Neural progenitor cell (in vitro differentiated cells): ENCODE data around the gene FAM234A.

ENCODE experiments used
- EZH2phosphoT487 ChIP-seq: fragments of 200-600 bp; sonication (generic); IDR thresholded peaks from 2 replicates; pipeline ENCODE4 v1.6.1; 2017; ENCODE audit warnings: antibody characterized with exemption
- TF ChIP-seq, protein P1 (sequence below): fragments of 200-600 bp; sonication (generic); IDR thresholded peaks from 2 replicates; pipeline ENCODE4 v1.5.1; 2017; ENCODE audit warnings: antibody characterized with exemption, mild to moderate bottlenecking

DNA sequence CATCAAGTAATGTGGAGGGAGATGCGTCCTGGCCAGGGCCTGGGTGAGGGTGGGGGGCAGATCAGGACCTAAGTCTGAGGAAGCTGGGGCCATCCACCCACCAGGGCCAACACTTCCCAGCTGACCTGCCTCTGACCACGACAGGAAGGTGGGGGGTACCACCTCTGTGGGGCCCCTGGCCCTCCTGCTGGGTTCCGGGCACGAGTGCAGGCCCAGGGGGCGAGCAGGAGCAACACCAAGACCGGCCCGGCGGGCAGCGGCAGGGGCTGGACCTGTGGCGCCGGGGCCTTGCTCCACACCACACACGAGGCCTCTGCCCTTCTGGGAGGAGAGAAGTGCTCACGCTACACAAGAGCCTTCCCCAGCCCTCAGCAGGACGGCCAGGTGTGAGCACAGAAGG, 61.7 kb downstream of the FAM234A start:
- TF ChIP-seq EZH2phosphoT487: no peak
- TF ChIP-seq, protein P1, sequence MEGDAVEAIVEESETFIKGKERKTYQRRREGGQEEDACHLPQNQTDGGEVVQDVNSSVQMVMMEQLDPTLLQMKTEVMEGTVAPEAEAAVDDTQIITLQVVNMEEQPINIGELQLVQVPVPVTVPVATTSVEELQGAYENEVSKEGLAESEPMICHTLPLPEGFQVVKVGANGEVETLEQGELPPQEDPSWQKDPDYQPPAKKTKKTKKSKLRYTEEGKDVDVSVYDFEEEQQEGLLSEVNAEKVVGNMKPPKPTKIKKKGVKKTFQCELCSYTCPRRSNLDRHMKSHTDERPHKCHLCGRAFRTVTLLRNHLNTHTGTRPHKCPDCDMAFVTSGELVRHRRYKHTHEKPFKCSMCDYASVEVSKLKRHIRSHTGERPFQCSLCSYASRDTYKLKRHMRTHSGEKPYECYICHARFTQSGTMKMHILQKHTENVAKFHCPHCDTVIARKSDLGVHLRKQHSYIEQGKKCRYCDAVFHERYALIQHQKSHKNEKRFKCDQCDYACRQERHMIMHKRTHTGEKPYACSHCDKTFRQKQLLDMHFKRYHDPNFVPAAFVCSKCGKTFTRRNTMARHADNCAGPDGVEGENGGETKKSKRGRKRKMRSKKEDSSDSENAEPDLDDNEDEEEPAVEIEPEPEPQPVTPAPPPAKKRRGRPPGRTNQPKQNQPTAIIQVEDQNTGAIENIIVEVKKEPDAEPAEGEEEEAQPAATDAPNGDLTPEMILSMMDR: no peak
